Ammon's horn (tissue), 1 donor: ENCODE data around the gene ADPRHL1.
"Not testable (repeated sequence)": the region's sequence is repeated elsewhere in the genome, so short reads cannot be mapped to it uniquely, and the experiment has no call there.

ENCODE experiments used
- DNase-seq: peaks from one replicate; pipeline ENCODE4 v3.0.0-alpha.2; 2016; ENCODE audit warnings: low spot score

Gene ADPRHL1

DNA sequence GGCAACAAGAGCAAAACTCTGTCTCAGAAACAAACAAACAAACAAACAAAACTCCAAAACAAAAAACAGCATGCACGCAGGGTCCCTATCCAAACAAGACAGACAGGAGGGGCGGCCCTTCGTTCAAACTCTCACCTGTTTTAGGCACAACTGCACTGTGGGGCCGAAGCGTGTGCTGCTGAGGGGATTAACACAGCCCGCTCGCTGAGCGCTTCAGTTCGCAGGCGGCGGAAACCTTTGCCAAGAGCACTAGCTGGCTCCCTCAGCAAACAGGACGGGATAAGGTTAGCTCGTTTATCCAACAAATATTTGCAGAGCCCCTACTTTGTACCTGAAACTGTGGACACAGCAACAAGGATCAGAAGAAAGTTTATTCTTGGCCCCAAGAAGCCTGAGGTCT is 1.6 kb upstream of the ADPRHL1 start:
- no peak for DNase-seq

- no peak for DNase-seq
Measured at GRCh38 chr13:113452466-113452865, 822 bp downstream of the ADPRHL1 start.

- no peak for DNase-seq
Measured at GRCh38 chr13:113451951-113452421, 1.3 kb downstream of the ADPRHL1 start.

GRCh38 chr13:113450861-113451620 is 2.2 kb downstream of the ADPRHL1 start:
- DNase-seq: peak; percentile 37

- DNase-seq: not testable (repeated sequence)
Measured at GRCh38 chr13:113450348-113450744, 2.9 kb downstream of the ADPRHL1 start.

DNA sequence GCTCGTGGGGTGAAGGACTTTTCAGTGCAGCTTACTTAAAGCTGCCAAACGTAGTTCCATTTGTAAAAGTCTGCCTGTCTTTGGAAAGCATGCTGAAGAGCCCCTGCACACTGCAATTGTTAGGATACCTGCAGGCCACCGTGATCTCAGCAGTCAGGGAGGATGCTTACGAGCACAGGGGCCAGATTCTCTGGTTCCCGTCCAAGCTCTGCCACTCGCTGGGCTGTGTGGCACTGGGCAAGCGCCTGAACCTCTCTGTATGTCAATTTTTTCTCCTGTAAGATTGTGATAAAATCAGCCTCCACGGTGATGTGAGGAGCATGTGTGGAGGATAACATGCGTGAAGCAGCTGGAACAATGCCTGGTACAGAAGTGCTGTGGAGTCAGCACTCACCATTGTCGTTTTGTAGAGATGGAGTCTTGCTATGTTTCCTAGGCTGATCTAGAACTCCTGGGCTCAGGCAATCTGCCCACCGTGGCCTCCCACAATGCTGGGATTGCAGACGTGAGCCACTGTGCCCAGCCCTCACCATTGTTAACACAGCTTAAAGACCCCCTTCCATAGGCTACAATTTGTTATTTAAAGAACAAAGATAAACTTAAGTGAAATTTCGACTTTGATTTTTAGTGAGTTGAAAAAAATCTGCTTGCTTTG is 3.5 kb downstream of the ADPRHL1 start:
- DNase-seq: no peak

DNA sequence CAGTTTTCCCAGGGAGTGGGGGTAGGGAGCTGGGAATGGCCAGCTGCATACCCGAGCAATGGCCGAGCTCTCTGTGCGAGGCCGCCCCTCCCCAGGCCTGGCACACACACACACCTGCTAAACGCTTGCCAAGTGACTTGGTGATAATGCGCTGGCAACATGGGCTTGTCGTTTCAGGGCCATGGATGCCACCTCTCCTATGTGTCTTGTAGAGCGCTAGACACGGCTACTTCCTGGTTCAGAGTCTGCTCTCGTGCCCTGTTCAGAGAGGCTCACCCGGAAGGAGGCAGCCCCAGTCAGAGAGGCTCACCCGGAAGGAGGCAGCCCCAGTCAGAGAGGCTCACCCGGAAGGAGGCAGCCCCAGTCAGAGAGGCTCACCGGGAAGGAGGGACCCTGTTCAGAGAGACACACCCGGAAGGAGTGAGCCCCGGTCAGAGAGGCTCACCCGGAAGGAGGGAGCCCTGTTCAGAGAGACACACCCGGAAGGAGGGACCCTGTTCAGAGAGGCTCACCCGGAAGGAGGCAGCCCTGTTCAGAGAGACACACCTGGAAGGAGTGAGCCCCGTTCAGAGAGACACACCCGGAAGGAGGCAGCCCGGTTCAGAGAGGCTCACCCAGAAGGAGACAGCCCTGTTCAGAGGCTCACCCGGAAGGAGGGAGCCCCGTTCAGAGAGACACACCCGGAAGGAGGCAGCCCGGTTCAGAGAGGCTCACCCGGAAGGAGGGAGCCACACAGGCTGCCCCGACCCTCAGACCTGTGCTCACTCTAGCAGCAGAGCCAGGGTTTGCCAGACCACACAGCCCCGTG is 4.2 kb downstream of the ADPRHL1 start:
- no peak for DNase-seq

GRCh38 chr13:113448545-113448884 is 4.8 kb downstream of the ADPRHL1 start:
- DNase-seq: no peak

DNA sequence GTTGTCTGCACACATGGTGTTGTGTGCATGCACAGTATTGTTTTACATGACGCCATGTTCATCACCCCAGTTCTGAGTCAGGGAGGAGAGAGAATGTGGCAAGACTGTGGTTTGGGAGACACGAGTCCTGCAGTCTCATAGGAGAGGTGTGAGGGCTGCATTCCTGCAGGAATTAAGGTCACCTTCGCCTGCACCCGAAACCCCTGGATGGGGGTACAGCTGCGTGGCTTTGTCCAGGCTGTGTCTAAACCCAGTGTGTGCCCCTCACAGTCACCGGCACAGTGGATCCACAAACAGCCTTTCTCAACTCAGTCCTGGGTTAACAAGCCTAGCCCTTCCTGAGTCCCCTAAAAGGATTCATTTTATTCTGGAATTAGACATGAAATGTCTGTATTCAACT is 5.7 kb downstream of the ADPRHL1 start:
- DNase-seq: no peak

GRCh38 chr13:113446488-113446854 is 6.8 kb downstream of the ADPRHL1 start:
- no peak for DNase-seq

- peak; percentile 42 for DNase-seq
Measured at GRCh38 chr13:113445791-113446487, 7.3 kb downstream of the ADPRHL1 start.

DNA sequence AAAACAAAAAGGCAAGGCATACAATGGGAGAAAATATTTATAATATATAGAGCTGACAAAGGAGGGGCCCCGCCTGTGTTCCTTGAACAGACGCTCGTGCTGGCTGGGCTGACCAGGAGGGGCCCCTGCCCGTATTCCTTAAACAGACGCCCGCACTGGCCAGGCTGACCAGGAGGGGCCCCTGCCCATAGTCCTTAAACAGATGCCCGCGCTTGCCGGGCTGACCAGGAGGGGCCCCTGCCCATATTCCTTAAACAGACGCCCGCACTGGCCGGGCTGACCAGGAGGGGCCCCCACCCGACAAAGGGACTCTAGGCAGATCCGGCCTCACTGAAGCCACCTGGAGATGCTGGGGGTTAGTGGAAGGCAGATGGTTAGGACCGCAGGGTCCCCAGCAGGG is 9.3 kb downstream of the ADPRHL1 start:
- DNase-seq: no peak

DNA sequence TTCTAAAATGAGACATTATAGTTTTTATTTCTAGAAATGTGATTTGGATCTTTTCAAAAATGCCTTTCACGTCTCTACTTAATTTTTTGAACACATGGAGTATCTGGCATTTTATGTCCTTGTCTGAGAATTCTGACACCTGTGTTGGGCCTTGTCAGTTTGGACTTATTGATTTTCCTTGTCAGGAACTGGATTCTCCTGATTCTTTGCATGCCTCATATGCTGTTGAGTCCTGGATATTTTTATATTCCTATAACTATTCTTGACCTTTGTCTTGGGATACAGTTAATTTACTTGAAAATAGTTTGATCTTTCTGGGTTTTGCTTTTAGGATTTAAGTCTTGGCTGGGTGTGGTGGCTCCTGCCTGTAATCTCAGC is 10.3 kb downstream of the ADPRHL1 start:
- no peak for DNase-seq

- DNase-seq: no peak
Measured at GRCh38 chr13:113442354-113442984, 10.8 kb downstream of the ADPRHL1 start.

DNA sequence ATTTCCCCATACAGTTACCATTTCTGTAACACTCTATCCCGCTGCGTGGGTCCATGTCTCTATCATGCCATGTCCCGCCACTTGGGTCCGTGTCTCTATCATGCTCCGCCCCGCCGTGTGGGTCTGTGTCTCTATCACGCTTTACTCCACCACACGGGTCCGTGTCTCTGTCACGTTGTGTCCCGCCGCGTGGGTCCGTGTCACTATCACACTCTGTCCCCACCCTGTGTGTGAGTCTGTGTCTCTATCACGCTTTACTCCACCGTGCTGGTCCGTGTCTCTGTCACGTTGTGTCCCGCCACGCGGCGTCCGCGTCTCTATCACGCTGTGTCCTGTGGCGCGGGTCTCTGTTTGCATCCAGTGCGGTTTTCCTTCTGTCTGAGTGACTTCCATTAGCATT is 11.6 kb downstream of the ADPRHL1 start:
- no peak for DNase-seq

GRCh38 chr13:113437408-113438010 is 15.8 kb downstream of the ADPRHL1 start:
- DNase-seq: no peak

- not testable (repeated sequence) for DNase-seq
Measured at GRCh38 chr13:113436866-113437265, 16.4 kb downstream of the ADPRHL1 start.

- DNase-seq: not testable (repeated sequence)
Measured at GRCh38 chr13:113435907-113436306, 17.4 kb downstream of the ADPRHL1 start.

- DNase-seq: no peak
Measured at GRCh38 chr13:113433391-113433916, 19.8 kb downstream of the ADPRHL1 start.

GRCh38 chr13:113432506-113433270 is 20.6 kb downstream of the ADPRHL1 start:
- no peak for DNase-seq
